Suprapubic skin (tissue), 4 donors: ENCODE measurements around the gene CD300A. TPM values are rescaled to one million over a fixed set of nuclear protein-coding genes. Genes with fewer than 3 reads are reported as not detected.
"Not testable (repeated sequence)": the region's sequence is repeated elsewhere in the genome, so short reads cannot be mapped to it uniquely, and the experiment has no call there.

Experiments used
- DNase-seq, 2 donors: peaks; one replicate each; pipeline ENCODE4 v3.0.0-alpha.2; 2019; ENCODE audit warnings: low spot score in 2 of 2
- H3K27ac ChIP-seq: fragments of 200-600 bp; sonication (generic); one replicate; pipeline ENCODE4 v1.5.1; 2019
- H3K27me3 ChIP-seq: fragments of 200-600 bp; sonication (generic); one replicate; pipeline ENCODE4 v1.5.1; 2019
- H3K36me3 ChIP-seq: fragments of 200-600 bp; sonication (generic); one replicate; pipeline ENCODE4 v1.5.1; 2019
- H3K4me1 ChIP-seq: fragments of 200-600 bp; sonication (generic); one replicate; pipeline ENCODE4 v1.5.1; 2019
- H3K4me3 ChIP-seq: fragments of 200-600 bp; sonication (generic); one replicate; pipeline ENCODE4 v1.5.1; 2019; ENCODE audit warnings: mild to moderate bottlenecking
- H3K9me3 ChIP-seq: fragments of 200-600 bp; sonication (generic); one replicate; pipeline ENCODE4 v1.5.1; 2019
- CTCF ChIP-seq, 2 donors: fragments of 200-600 bp in 1 of 2; fragments of 450-650 bp in 1 of 2; sonication (generic) in 1 of 2; IDR thresholded peaks; one replicate each; pipeline ENCODE4 v1.5.1; 2016 to 2019; ENCODE audit warnings: antibody characterized with exemption in 2 of 2, mild to moderate bottlenecking in 1 of 2, moderate library complexity in 1 of 2
- EP300 ChIP-seq: sonication (generic); formaldehyde crosslinking; IDR thresholded peaks from one replicate; pipeline ENCODE4 v1.6.1; 2017; ENCODE audit warnings: antibody characterized with exemption
- POLR2A ChIP-seq, 2 donors: fragments of 450-650 bp; IDR thresholded peaks; one replicate each; pipeline ENCODE4 v1.6.1; 2017; ENCODE audit warnings: antibody characterized with exemption in 2 of 2, mild to moderate bottlenecking in 2 of 2, moderate library complexity in 2 of 2
- POLR2AphosphoS5 ChIP-seq, 3 donors: sonication (generic); formaldehyde crosslinking; IDR thresholded peaks; one replicate each; pipeline ENCODE4 v1.6.1; 2017; ENCODE audit warnings: antibody characterized with exemption in 3 of 3
- WGBS: methylation state at CpG from one replicate; pipeline ENCODE4 v1.1.5; 2018; 5-methylcytosine and 5-hydroxymethylcytosine counted together
- total RNA-seq, 4 donors: library from RNA; depleted of rRNA; stranded (reverse); fragments of >200 nt; gene quantifications; one replicate each; pipeline ENCODE4 v1.1.0, GENCODE V29; 2016

Gene CD300A
- total RNA-seq, 4 donors from 2014 or later, result 1.4 to 6.3 (median 2.9) TPM

- Histone ChIP-seq H3K27me3 (peaks cover 3% of the 10 kb centered on the region), H3K4me3 (no peak overlapping the region), H3K27ac (no peak overlapping the region), H3K9me3 (no peaks in the 10 kb centered on the region), H3K36me3 (no peaks in the 10 kb centered on the region), H3K4me1 (no peaks in the 10 kb centered on the region)
- DNase-seq, result peak; percentile 5 to 23
- TF ChIP-seq EP300, result no peak
- TF ChIP-seq POLR2AphosphoS5 (IDR thresholded peaks at IDR 0.05), result no peak
- no peak for TF ChIP-seq CTCF (IDR thresholded peaks at IDR 0.05)
- no peak for TF ChIP-seq POLR2A (IDR thresholded peaks at IDR 0.05)
- whole genome bisulfite sequencing, result 82% methylated on average over 7 of the region's 7 CpGs
These were observed 25.2 kb downstream of the CD300A start for GRCh38 chr17:74491626-74492025.

GRCh38 chr17:74493331-74493833 lies 26.9 kb downstream of the CD300A start:
- Histone ChIP-seq H3K9me3 (no peaks in the 10 kb centered on the region), H3K27me3 (peaks cover 3% of the 10 kb centered on the region), H3K36me3 (no peaks in the 10 kb centered on the region), H3K4me3 (no peak overlapping the region), H3K27ac (no peak overlapping the region), H3K4me1 (no peaks in the 10 kb centered on the region)
- TF ChIP-seq CTCF (IDR thresholded peaks at IDR 0.05) (peak; percentile 77 to 85), POLR2A (IDR thresholded peaks at IDR 0.05) (no peak)
- DNase-seq, result peak; percentile 70 to 78
- WGBS, result 39% methylated on average over 11 of the region's 11 CpGs

GRCh38 chr17:74497471-74497870 lies 31.0 kb downstream of the CD300A start:
- WGBS, result 68% methylated on average over 5 of the region's 5 CpGs

GRCh38 chr17:74499992-74500391 lies 33.6 kb downstream of the CD300A start:
- WGBS, result 88% methylated on average over 3 of the region's 3 CpGs
- Histone ChIP-seq H3K4me3 (no peak overlapping the region), H3K36me3 (no peaks in the 10 kb centered on the region), H3K27me3 (peaks cover 5% of the 10 kb centered on the region), H3K4me1 (no peaks in the 10 kb centered on the region), H3K27ac (no peak overlapping the region), H3K9me3 (no peaks in the 10 kb centered on the region)
- peak in 1 of 2 donors; percentile 37 for DNase-seq
- TF ChIP-seq EP300 (no peak), CTCF (IDR thresholded peaks at IDR 0.05) (no peak), POLR2A (IDR thresholded peaks at IDR 0.05) (no peak), POLR2AphosphoS5 (IDR thresholded peaks at IDR 0.05) (no peak)

More at GRCh38 chr17:74497471-74497870, 31.0 kb downstream of the CD300A start:
- H3K27me3 ChIP-seq, result peaks cover 5% of the 10 kb centered on the region
- H3K27ac ChIP-seq, result no peak overlapping the region
- no peak for TF ChIP-seq POLR2A (IDR thresholded peaks at IDR 0.05)
- TF ChIP-seq CTCF (IDR thresholded peaks at IDR 0.05), result no peak
- no peak for TF ChIP-seq POLR2AphosphoS5 (IDR thresholded peaks at IDR 0.05)
- TF ChIP-seq EP300, result no peak
- no peaks in the 10 kb centered on the region for H3K4me1 ChIP-seq
- no peak overlapping the region for H3K4me3 ChIP-seq
- peak in 1 of 2 donors; percentile 52 for DNase-seq
- no peaks in the 10 kb centered on the region for H3K9me3 ChIP-seq
- no peaks in the 10 kb centered on the region for H3K36me3 ChIP-seq

- peaks cover 3% of the 10 kb centered on the region for H3K27me3 ChIP-seq
- 72% methylated on average over 6 of the region's 6 CpGs for WGBS
- no peak overlapping the region for H3K27ac ChIP-seq
- no peaks in the 10 kb centered on the region for H3K9me3 ChIP-seq
- DNase-seq, result peak in 1 of 2 donors; percentile 34
- TF ChIP-seq EP300, result no peak
- TF ChIP-seq CTCF (IDR thresholded peaks at IDR 0.05), result no peak
- TF ChIP-seq POLR2AphosphoS5 (IDR thresholded peaks at IDR 0.05), result no peak
- no peak for TF ChIP-seq POLR2A (IDR thresholded peaks at IDR 0.05)
- no peak overlapping the region for H3K4me3 ChIP-seq
- H3K36me3 ChIP-seq, result no peaks in the 10 kb centered on the region
- no peaks in the 10 kb centered on the region for H3K4me1 ChIP-seq
These were observed 36.4 kb downstream of the CD300A start for GRCh38 chr17:74502861-74503260.

- not testable (repeated sequence) for H3K9me3 ChIP-seq, H3K27ac ChIP-seq, H3K36me3 ChIP-seq, H3K27me3 ChIP-seq, H3K4me3 ChIP-seq, H3K4me1 ChIP-seq
- 83% methylated on average over 5 of the region's 5 CpGs for WGBS
- DNase-seq, result peak in 1 of 2 donors; percentile 4
These were observed 37.5 kb downstream of the CD300A start for GRCh38 chr17:74503949-74504348.
